GM19438 (cell line): ENCODE measurements around the gene USP19.

Experiments
- ATAC-seq: cut with Tn5 transposase; IDR thresholded peaks from one replicate; pipeline ENCODE4 v1.9.1; 2021; ENCODE audit warnings: low read depth; ENCODE audit not compliant: unreplicated experiment

USP19 gene

GRCh38 chr3:49120438-49121131, at the start of gene USP19:
USP19 (minus strand) TSS chr3:49120823; CDS start chr3:49119145, 1,678 bp downstream.
- peak; percentile 96 for ATAC-seq

- no peak for ATAC-seq
Measured at GRCh38 chr3:49166752-49167556, 46.3 kb upstream of the USP19 start.

- ATAC-seq, result peak; percentile 53
Measured at GRCh38 chr3:49165771-49166751, 45.4 kb upstream of the USP19 start, which contains the start of gene CCDC71. CCDC71 (minus strand) TSS chr3:49166331; CDS start chr3:49164208, 2,123 bp downstream.

- ATAC-seq, result no peak
Measured at GRCh38 chr3:49164983-49165720, 44.5 kb upstream of the USP19 start.

- ATAC-seq, result no peak
Measured at GRCh38 chr3:49163609-49164008, 43.0 kb upstream of the USP19 start.

- ATAC-seq, result no peak
Measured at GRCh38 chr3:49162751-49163419, 42.3 kb upstream of the USP19 start.

GRCh38 chr3:49161808-49162530, 41.3 kb upstream of the USP19 start:
- no peak for ATAC-seq

- ATAC-seq, result no peak
Measured at GRCh38 chr3:49161197-49161596, 40.6 kb upstream of the USP19 start.

GRCh38 chr3:49158792-49159191, 38.2 kb upstream of the USP19 start:
- ATAC-seq, result no peak

- ATAC-seq, result no peak
Measured at GRCh38 chr3:49158103-49158709, 37.6 kb upstream of the USP19 start.

GRCh38 chr3:49157289-49157688, 36.7 kb upstream of the USP19 start:
- ATAC-seq, result no peak

GRCh38 chr3:49153349-49153912, 32.8 kb upstream of the USP19 start:
- ATAC-seq, result no peak

GRCh38 chr3:49151610-49152009, 31.0 kb upstream of the USP19 start:
- ATAC-seq, result no peak

GRCh38 chr3:49148159-49148558, 27.5 kb upstream of the USP19 start:
- ATAC-seq, result no peak

GRCh38 chr3:49140080-49140479, 19.5 kb upstream of the USP19 start:
- no peak for ATAC-seq

GRCh38 chr3:49135499-49135898, 14.9 kb upstream of the USP19 start:
- no peak for ATAC-seq

GRCh38 chr3:49134471-49135265, 14.0 kb upstream of the USP19 start:
- ATAC-seq, result no peak
